ENCODE data around the gene ABCF2. TPM values are rescaled to one million over a fixed set of nuclear protein-coding genes. Genes with fewer than 3 reads are reported as not detected.

Gene ABCF2
- total and polyA plus RNA-seq, 2 of the 4 experiments (the other 2 are of a cell fraction): 46.2 to 103 TPM

- H2BK5ac ChIP-seq (ENCODE audit: low read depth, low read length, poor library complexity, severe bottlenecking): no peak overlapping the region
- H3K9ac ChIP-seq (ENCODE audit: low read depth, low read length): no peak overlapping the region
- no peak for TF ChIP-seq CTCF (conservative IDR thresholded peaks at IDR 0.05; ENCODE audit: low read depth, low read length)
- no peak for TF ChIP-seq MAFK (IDR thresholded peaks at IDR 0.05; ENCODE audit: low read depth, low read length)
- no peak for TF ChIP-seq RAD21 (IDR thresholded peaks at IDR 0.05; ENCODE audit: low read length)
- no peak for TF ChIP-seq CHD1 (IDR thresholded peaks at IDR 0.05; ENCODE audit: low read depth, low read length)
- no peak for TF ChIP-seq CEBPB (IDR thresholded peaks at IDR 0.05; ENCODE audit: low read depth, low read length)
- TF ChIP-seq ELK1 (IDR thresholded peaks at IDR 0.05; ENCODE audit: borderline replicate concordance, low read depth, low read length): no peak
- no peak for TF ChIP-seq NFE2L2 (IDR thresholded peaks at IDR 0.05; ENCODE audit: low read depth, low read length)
- no peak for TF ChIP-seq SMC3 (IDR thresholded peaks at IDR 0.05; ENCODE audit: low read depth, low read length)
- TF ChIP-seq FOS (IDR thresholded peaks at IDR 0.05; ENCODE audit: low read depth, low read length): no peak
- TF ChIP-seq USF2 (IDR thresholded peaks at IDR 0.05; ENCODE audit: low read depth, low read length): no peak
- TF ChIP-seq RCOR1 (IDR thresholded peaks at IDR 0.05; ENCODE audit: insufficient replicate concordance, low read length): no peak
- no peak overlapping the region for H2BK120ac ChIP-seq (ENCODE audit: low read depth, low read length)
- H4K91ac ChIP-seq (ENCODE audit: insufficient read depth, low read depth, low read length): no peak overlapping the region
- no peaks in the 10 kb centered on the region for H4K20me1 ChIP-seq (ENCODE audit: insufficient read depth, low read length)
- H3K4ac ChIP-seq (ENCODE audit: low read depth, low read length): no peak overlapping the region
- 40% methylated on average over 1 of the region's 3 CpGs; no CpG with 5 or more reads in 1 of the 2 experiments for WGBS, 2 experiments (ENCODE audit: extremely low coverage in 2 of 2, insufficient read length in 1 of 2)
- ChIA-PET CTCF (no interaction called here), POLR2A (ENCODE audit: unreplicated experiment) (no interaction called here)
- no peak overlapping the region for H2AK5ac ChIP-seq (ENCODE audit: low read depth, low read length)
- no peak overlapping the region for H4K8ac ChIP-seq (ENCODE audit: low read depth in 2 of 2, low read length in 2 of 2)
- H4K5ac ChIP-seq (ENCODE audit: low read depth, low read length): no peak overlapping the region
- no peak overlapping the region for H2BK20ac ChIP-seq (ENCODE audit: low read depth, low read length)
- H2AFZ ChIP-seq (replicated peaks; ENCODE audit: low read length, poor library complexity): no peak overlapping the region
- H2BK15ac ChIP-seq (ENCODE audit: low read depth, low read length): no peak overlapping the region
- H3K4me1 ChIP-seq (ENCODE audit: control insufficient read depth, insufficient read depth, low read length): no peaks in the 10 kb centered on the region
- intact Hi-C loops (cut with micrococcal nuclease) (no loop called here), in situ Hi-C loops (cut with MboI; ENCODE audit: low sequenced_read_pairs) (no loop called here), dilution Hi-C loops (cut with HindIII; ENCODE audit: low sequenced_read_pairs, unreplicated experiment) (no loop called here)
- no peak overlapping the region for H3K4me3 ChIP-seq (ENCODE audit: insufficient read depth, low read depth, low read length)
- no peaks in the 10 kb centered on the region for H3K9me1 ChIP-seq (ENCODE audit: insufficient read depth, low read length)
- H3K9me3 ChIP-seq (ENCODE audit: control insufficient read depth, insufficient read depth, low read length): no peaks in the 10 kb centered on the region
- no peak overlapping the region for H3K18ac ChIP-seq (ENCODE audit: low read depth, low read length)
- no peaks in the 10 kb centered on the region for H3K36me3 ChIP-seq (ENCODE audit: control insufficient read depth, insufficient read depth, low read length)
- no TSS peak for BruUV-seq (replicated peaks)
- H3K27me3 ChIP-seq (ENCODE audit: control insufficient read depth, insufficient read depth, low read length): peaks cover 92% of the 10 kb centered on the region
- no peak overlapping the region for H3K4me2 ChIP-seq (ENCODE audit: low read depth, low read length)
- no peak overlapping the region for H3K14ac ChIP-seq (replicated peaks; ENCODE audit: low read depth, low read length)
- no peak overlapping the region for H3K23ac ChIP-seq (ENCODE audit: low read depth, low read length)
- no peaks in the 10 kb centered on the region for H3K79me1 ChIP-seq (ENCODE audit: low read depth in 1 of 2, low read length in 2 of 2)
- no peak overlapping the region for H3K27ac ChIP-seq (ENCODE audit: insufficient read depth, low read length)
- no peak overlapping the region for H3K56ac ChIP-seq (ENCODE audit: extremely low read depth, insufficient read depth, low read length)
- ATAC-seq (ENCODE audit: low read depth) (no peak), DNase-seq (no peak)
- no peak overlapping the region for H2AK9ac ChIP-seq (replicated peaks; ENCODE audit: low read depth, low read length, poor library complexity)
These were observed 25.7 kb downstream of the ABCF2 start for GRCh38 chr7:151201344-151201743.

All from IMR-90 (cell line).